T follicular helper cell (primary cell): ENCODE data around the gene GJA1.

Source experiments
- DNase-seq: peaks from one replicate; pipeline ENCODE4 v3.0.0-alpha.2; 2020; ENCODE audit warnings: low read depth

GJA1 gene

GRCh38 chr6:121482751-121483150, 47.3 kb downstream of the GJA1 start:
- no peak for DNase-seq

GRCh38 chr6:121485359-121485811, 49.9 kb downstream of the GJA1 start:
- DNase-seq: no peak

GRCh38 chr6:121491576-121491975, 56.1 kb downstream of the GJA1 start:
- DNase-seq: no peak

- DNase-seq: no peak
Measured at GRCh38 chr6:121492536-121492935, 57.1 kb downstream of the GJA1 start.

DNA sequence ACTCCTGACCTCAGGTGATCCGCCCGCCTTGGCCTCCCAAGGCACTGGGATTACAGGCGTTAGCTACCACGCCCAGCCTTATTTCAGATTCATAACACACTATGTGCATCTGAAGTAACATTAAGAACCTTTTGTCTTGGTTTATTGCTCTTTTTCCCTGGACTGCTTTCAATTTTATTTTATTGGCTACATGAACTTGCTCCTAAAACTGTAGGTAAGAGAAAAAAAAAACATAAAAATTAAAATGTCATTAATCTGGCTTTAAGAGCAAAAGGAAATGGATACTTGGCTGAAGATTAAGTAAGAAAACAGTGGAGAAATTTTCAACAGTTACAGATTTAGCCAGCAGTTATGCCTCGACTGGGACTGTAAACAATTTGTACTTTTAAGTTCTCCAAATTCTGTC, 62.5 kb downstream of the GJA1 start:
- DNase-seq: no peak

DNA sequence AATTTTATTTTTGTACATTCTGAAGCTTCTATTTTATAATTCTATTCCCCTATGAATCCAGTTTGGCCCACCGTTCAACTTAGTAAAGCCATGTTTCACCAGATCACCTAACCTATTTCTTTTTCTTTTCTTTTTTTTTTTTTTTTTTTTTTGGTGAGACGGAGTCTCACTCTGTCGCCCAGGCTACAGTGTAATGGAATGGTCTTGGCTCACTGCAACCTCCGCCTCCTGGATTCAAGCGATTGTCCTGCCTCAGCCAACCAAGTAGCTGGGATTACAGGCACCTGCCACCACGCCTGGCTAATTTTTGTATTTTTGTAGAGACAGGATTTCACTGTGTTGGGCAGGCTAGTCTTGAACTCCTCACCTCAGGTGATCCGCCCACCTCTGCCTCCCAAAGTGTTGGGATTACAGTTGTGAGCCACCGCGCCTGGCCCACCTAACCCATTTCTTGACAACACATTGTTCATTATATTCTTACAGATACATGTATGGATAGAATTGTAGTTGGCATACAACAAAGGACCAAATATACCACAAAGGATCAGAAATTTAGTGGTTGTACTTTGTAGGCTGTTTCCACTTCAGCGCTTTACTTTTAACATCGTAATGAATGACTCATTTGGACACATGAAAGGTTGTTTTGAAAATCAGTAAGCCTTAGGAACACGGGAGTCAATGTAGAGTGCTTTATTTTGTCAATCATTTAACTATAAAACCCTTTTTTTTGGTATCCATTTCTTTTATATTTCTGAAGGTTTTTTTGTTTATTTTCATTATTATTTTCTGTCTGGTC, 63.2 kb downstream of the GJA1 start:
- no peak for DNase-seq
